CD1c-positive myeloid dendritic cell (primary cell): ENCODE measurements around the gene LY86.
"Not testable (repeated sequence)": the region's sequence is repeated elsewhere in the genome, so short reads cannot be mapped to it uniquely, and the experiment has no call there.

ENCODE experiments used
- DNase-seq: peaks from one replicate; pipeline ENCODE4 v3.0.0-alpha.2; 2016; ENCODE audit errors: extremely low spot score

Gene LY86

DNA sequence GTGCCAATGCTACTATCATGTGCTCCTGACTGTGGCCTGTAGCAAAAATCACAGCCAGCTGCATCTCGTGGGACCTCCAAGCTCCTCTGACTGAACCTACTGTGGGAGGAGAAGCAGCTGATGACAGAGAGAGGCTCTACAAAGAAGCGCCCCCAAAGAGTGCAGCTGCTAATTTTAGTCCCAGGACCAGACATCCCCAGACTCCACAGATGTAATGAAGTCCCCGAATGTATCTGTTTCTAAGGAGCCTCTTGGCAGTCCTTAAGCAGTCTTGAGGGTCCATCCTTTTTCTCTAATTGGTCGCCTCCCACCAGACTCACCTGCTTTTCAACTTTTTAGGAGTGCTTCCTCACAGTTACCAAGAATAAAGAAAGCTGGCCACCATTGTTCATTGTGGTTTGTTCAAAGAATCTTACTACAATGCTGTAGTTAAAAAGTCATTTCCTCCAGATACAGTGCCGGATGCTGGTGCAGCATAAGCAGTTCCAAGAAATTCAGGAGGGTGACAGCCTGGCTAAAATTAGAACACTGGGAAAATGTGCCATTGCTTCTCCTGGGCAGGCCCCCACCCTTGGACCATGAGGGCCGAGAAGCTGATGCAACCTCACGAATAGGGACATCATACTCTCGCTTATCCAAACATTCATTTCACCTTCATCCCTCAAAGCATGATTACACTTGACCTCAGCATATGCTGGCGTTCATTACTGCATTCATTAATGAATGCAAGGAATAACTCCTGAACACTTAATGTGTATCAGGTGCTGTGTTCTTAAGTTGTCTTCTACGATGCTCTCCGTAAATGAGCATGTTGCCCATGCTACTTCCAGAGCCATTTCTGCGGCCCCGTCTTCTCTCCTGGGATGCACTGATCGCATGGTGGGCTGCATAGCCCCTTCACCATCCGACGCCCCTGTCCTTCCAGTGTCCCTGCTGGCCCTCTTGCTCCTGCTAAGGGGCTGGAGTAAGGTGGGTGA lies 66.4 kb downstream of the LY86 start:
- DNase-seq = peak; percentile 70

GRCh38 chr6:6655805-6656251 lies 67.3 kb downstream of the LY86 start:
- DNase-seq = no peak

- no peak for DNase-seq
Observed at GRCh38 chr6:6656287-6656686, 67.8 kb downstream of the LY86 start.

DNA sequence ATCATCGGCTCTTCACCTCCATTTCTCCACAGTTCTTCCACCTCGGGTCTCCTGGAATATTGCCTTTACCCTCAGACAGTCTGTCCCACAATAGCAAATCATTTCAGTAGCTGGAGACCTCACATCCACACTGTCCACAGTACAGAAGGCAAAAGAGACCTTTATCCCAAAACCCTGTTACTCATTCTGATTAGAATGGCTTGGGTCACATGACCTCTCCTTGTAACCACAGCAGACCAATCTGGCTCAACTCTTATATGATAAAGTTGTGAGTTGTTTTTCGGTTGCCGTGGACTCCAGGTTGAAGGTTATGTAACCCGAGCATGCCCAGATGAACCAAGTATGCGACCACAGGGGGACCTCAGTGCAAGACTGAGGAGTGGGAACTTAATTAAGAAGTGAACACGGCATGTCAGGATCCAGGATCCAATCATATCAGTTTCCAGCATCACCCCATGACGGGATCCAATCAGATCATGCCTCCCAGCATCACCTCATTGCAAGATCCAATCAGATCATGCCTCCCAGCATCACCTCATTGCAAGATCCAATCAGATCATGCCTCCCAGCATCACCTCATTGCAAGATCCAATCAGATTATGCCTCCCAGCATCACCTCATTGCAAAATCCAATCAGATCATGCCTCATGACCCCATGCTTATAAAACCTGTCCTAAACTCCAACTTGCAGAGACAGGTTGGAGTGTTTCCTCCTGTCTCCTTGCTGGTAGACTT lies 68.7 kb downstream of the LY86 start:
- no peak for DNase-seq

GRCh38 chr6:6657820-6658217 lies 69.3 kb downstream of the LY86 start:
- no peak for DNase-seq

GRCh38 chr6:6659600-6660327 lies 71.2 kb downstream of the LY86 start:
- DNase-seq = peak; percentile 90

GRCh38 chr6:6660339-6661045 lies 72.0 kb downstream of the LY86 start:
- no peak for DNase-seq

GRCh38 chr6:6661191-6661590 lies 72.7 kb downstream of the LY86 start:
- DNase-seq = no peak

GRCh38 chr6:6661684-6662083 lies 73.2 kb downstream of the LY86 start:
- DNase-seq = peak; percentile 92

- peak; percentile 46 for DNase-seq
Observed at GRCh38 chr6:6663421-6664135, 75.1 kb downstream of the LY86 start.

GRCh38 chr6:6665555-6666243 lies 77.2 kb downstream of the LY86 start:
- no peak for DNase-seq

GRCh38 chr6:6670150-6670549 lies 81.6 kb downstream of the LY86 start:
- DNase-seq = not testable (repeated sequence)

DNA sequence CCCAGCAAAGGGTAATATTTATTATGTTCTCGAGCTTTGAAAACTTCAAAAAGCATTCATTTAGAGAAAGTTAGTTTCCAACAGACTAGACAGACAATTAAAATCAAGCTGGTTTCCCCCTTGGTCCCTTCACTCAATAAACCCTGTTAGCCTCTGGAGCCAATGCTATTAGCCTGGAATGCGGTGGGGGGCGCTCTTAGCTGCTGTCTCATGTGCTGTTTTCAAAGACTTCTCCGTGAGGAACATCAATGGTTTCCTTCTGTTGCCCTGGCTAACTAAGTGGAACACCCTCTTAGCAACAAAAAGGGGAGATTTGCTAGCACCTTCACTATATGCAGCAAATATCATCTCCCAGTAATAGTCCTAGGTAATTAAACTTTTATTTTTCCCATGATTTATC lies 86.4 kb downstream of the LY86 start:
- DNase-seq = no peak

GRCh38 chr6:6676910-6677441 lies 88.5 kb downstream of the LY86 start:
- DNase-seq = peak; percentile 90

GRCh38 chr6:6678185-6678671 lies 89.7 kb downstream of the LY86 start:
- peak; percentile 43 for DNase-seq

GRCh38 chr6:6678811-6679210 lies 90.3 kb downstream of the LY86 start:
- no peak for DNase-seq

- no peak for DNase-seq
Observed at GRCh38 chr6:6679633-6680032, 91.1 kb downstream of the LY86 start.

DNA sequence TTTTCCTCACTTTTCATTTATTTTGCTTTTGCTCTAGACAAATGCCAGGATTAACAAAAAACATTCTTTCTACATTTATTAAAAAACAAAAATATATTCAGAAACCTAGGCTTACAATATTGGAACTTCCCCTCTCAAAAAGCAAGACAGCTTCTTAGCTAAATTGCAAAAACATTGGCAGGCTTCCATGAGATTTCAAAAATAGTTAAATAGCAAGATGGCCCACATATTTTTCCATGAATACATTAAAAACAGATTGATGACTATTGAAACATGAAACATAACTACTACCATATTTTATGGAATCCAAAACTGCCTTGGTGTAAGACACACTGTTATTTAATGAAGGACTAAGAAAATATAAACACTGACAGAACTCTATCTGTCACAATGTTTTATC lies 92.0 kb downstream of the LY86 start:
- DNase-seq = peak; percentile 37

DNA sequence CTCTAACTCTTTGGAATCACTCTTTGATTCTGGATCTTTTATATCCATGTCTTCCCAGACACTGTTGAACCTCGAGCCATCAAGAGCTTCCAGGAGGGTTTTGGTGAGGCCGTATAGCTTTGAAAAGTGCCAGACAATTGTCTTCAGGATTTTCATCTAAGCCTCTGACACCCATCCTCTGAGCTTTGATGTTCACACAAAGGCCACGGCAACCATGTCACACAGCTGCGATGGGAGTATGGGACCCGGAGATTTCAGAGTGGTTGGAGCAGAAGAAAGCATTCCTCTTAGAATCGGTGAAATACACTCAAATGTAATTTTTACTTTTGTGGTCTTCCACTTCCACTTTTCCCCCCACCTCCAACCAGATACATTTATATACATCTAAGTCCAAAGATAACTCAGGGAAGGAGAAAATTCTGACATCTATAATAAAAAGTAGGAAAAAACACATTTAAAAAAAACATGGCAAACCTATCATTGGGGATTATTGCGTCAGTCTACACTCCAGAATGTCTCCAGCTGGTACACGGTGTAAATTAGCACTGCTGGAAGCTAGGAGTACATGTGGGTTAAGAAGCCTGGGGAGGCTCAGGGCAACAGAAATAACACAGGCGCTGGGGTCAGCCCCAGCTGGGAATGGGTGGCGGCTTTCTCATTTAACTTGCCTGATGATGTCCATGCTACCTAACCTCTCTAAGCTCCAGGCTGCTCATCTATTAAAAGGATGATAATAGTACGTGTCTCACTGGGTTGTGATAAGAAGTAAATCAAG lies 92.7 kb downstream of the LY86 start:
- no peak for DNase-seq
